DMS79 (cell line): ENCODE data around the gene SYNDIG1L.

Source experiments
- DNase-seq: peaks from one replicate; lab custom pipeline; 2025; lab: John Stamatoyannopoulos, UW

SYNDIG1L gene

GRCh38 chr14:74358176-74358829 is 67.7 kb downstream of the SYNDIG1L start:
- DNase-seq = no peak

- DNase-seq = no peak
Observed at GRCh38 chr14:74357585-74357984, 68.4 kb downstream of the SYNDIG1L start.

- DNase-seq = no peak
Observed at GRCh38 chr14:74356892-74357575, 69.0 kb downstream of the SYNDIG1L start.
